IMR-90 (cell line): ENCODE data around the gene EFNA5.

Experiments used
- CTCF ChIP-seq: conservative IDR thresholded peaks from 2 replicates; pipeline ENCODE4 v1.5.1; 2012; ENCODE audit warnings: mild to moderate bottlenecking, low read depth, low read length, improper control_type of control experiment
- FOS ChIP-seq: fragments of 150-350 bp; IDR thresholded peaks from 2 replicates; pipeline ENCODE4 v1.6.1; 2016; ENCODE audit warnings: low read depth, low read length
- MAFK ChIP-seq: IDR thresholded peaks from 2 replicates; pipeline ENCODE4 v1.6.1; 2012; ENCODE audit warnings: low read depth, low read length, improper control_type of control experiment
- MAZ ChIP-seq: IDR thresholded peaks from 2 replicates; pipeline ENCODE4 v1.6.1; 2012; ENCODE audit warnings: low read depth, mild to moderate bottlenecking, low read length, improper control_type of control experiment, moderate library complexity, borderline replicate concordance
- MXI1 ChIP-seq: IDR thresholded peaks from 2 replicates; pipeline ENCODE4 v1.6.1; 2012; ENCODE audit warnings: low read depth, mild to moderate bottlenecking, low read length, moderate library complexity, borderline replicate concordance
- POLR2A ChIP-seq: IDR thresholded peaks from 2 replicates; pipeline ENCODE4 v1.6.1; 2012; ENCODE audit warnings: mild to moderate bottlenecking, low read depth, low read length
- RAD21 ChIP-seq: IDR thresholded peaks from 2 replicates; pipeline ENCODE4 v1.6.1; 2012; ENCODE audit warnings: low read length, improper control_type of control experiment
- RCOR1 ChIP-seq: IDR thresholded peaks from 2 replicates; pipeline ENCODE4 v1.6.1; 2012; ENCODE audit warnings: mild to moderate bottlenecking, low read length, improper control_type of control experiment; ENCODE audit not compliant: insufficient replicate concordance
- SMC3 ChIP-seq: fragments of 150-350 bp; IDR thresholded peaks from 2 replicates; pipeline ENCODE4 v1.6.1; 2016; ENCODE audit warnings: low read depth, mild to moderate bottlenecking, antibody characterized with exemption, low read length, moderate library complexity
- USF2 ChIP-seq: fragments of 150-350 bp; IDR thresholded peaks from 2 replicates; pipeline ENCODE4 v1.6.1; 2017; ENCODE audit warnings: mild to moderate bottlenecking, antibody characterized with exemption, low read length, low read depth

- TF ChIP-seq MAFK (no peak), CTCF (no peak), FOS (no peak), RAD21 (no peak), MAZ (no peak), USF2 (no peak), MXI1 (no peak), POLR2A (no peak), RCOR1 (no peak), SMC3 (no peak)
Measured at GRCh38 chr5:107385708-107386107, 285.0 kb downstream of the EFNA5 start.
